ENCODE data around the gene PCBP3.
"Not testable (repeated sequence)": the region's sequence is repeated elsewhere in the genome, so short reads cannot be mapped to it uniquely, and the experiment has no call there.

PCBP3 gene

GRCh38 chr21:45802425-45802824 is 158.9 kb downstream of the PCBP3 start:
- in situ Hi-C loops (cut with HindIII; ENCODE audit: low sequenced_read_pairs): no loop called here

GRCh38 chr21:45802956-45803617 is 159.6 kb downstream of the PCBP3 start:
- in situ Hi-C loops (cut with HindIII; ENCODE audit: low sequenced_read_pairs): no loop called here

GRCh38 chr21:45803618-45804340 is 160.3 kb downstream of the PCBP3 start:
- in situ Hi-C loops (cut with HindIII; ENCODE audit: low sequenced_read_pairs): no loop called here

- in situ Hi-C loops (cut with HindIII; ENCODE audit: low sequenced_read_pairs): no loop called here
Observed at GRCh38 chr21:45804809-45805313, 161.3 kb downstream of the PCBP3 start.

- in situ Hi-C loops (cut with HindIII; ENCODE audit: low sequenced_read_pairs): no loop called here
Observed at GRCh38 chr21:45805321-45805720, 161.8 kb downstream of the PCBP3 start.

- in situ Hi-C loops (cut with HindIII; ENCODE audit: low sequenced_read_pairs): no loop called here
Observed at GRCh38 chr21:45806042-45806441, 162.5 kb downstream of the PCBP3 start.

- in situ Hi-C loops (cut with HindIII; ENCODE audit: low sequenced_read_pairs): not testable (repeated sequence)
Observed at GRCh38 chr21:45808663-45809062, 165.1 kb downstream of the PCBP3 start.

- in situ Hi-C loops (cut with HindIII; ENCODE audit: low sequenced_read_pairs): no loop called here
Observed at GRCh38 chr21:45809421-45809820, 165.9 kb downstream of the PCBP3 start.

- in situ Hi-C loops (cut with HindIII; ENCODE audit: low sequenced_read_pairs): no loop called here
Observed at GRCh38 chr21:45811136-45811535, 167.6 kb downstream of the PCBP3 start.

GRCh38 chr21:45814210-45814940 is 170.8 kb downstream of the PCBP3 start:
- in situ Hi-C loops (cut with HindIII; ENCODE audit: low sequenced_read_pairs): not testable (repeated sequence)

- in situ Hi-C loops (cut with HindIII; ENCODE audit: low sequenced_read_pairs): not testable (repeated sequence)
Observed at GRCh38 chr21:45815781-45816180, 172.3 kb downstream of the PCBP3 start.

- in situ Hi-C loops (cut with HindIII; ENCODE audit: low sequenced_read_pairs): no loop called here
Observed at GRCh38 chr21:45816794-45817193, 173.3 kb downstream of the PCBP3 start.

- in situ Hi-C loops (cut with HindIII; ENCODE audit: low sequenced_read_pairs): no loop called here
Observed at GRCh38 chr21:45817345-45817744, 173.8 kb downstream of the PCBP3 start.

- in situ Hi-C loops (cut with HindIII; ENCODE audit: low sequenced_read_pairs): no loop called here
Observed at GRCh38 chr21:45818276-45818903, 174.9 kb downstream of the PCBP3 start.

GRCh38 chr21:45818904-45819285 is 175.4 kb downstream of the PCBP3 start:
- in situ Hi-C loops (cut with HindIII; ENCODE audit: low sequenced_read_pairs): no loop called here

GRCh38 chr21:45819478-45820170 is 176.1 kb downstream of the PCBP3 start:
- in situ Hi-C loops (cut with HindIII; ENCODE audit: low sequenced_read_pairs): no loop called here

- in situ Hi-C loops (cut with HindIII; ENCODE audit: low sequenced_read_pairs): no loop called here
Observed at GRCh38 chr21:45820171-45821091, 176.9 kb downstream of the PCBP3 start.

GRCh38 chr21:45821315-45821962 is 177.9 kb downstream of the PCBP3 start:
- in situ Hi-C loops (cut with HindIII; ENCODE audit: low sequenced_read_pairs): no loop called here

GRCh38 chr21:45821998-45822397 is 178.5 kb downstream of the PCBP3 start:
- in situ Hi-C loops (cut with HindIII; ENCODE audit: low sequenced_read_pairs): no loop called here

Measured in endothelial cell of hepatic sinusoid (primary cell).